Right lobe of liver (tissue), 4 donors: ENCODE results near the gene ZNF160.

ENCODE experiments used
- CTCF ChIP-seq, 4 donors: fragments of 200-600 bp in 3 of 4; fragments of 450-650 bp in 1 of 4; IDR thresholded peaks; one replicate each; pipeline versions ENCODE4 v1.5.1 to v1.8.0; 2016 to 2022; ENCODE audit warnings: antibody characterized with exemption in 4 of 4, mild to moderate bottlenecking in 2 of 4
- POLR2A ChIP-seq: fragments of 450-650 bp; IDR thresholded peaks from one replicate; pipeline ENCODE4 v1.6.1; 2017; ENCODE audit warnings: antibody characterized with exemption, mild to moderate bottlenecking
- donor health status: DM: no; HTN: no; CAD: no.
- donor health status: DM: no; HTN: no; CAD: no.
- donor health status: DM: no; HTN: yes; CAD: no.

DNA sequence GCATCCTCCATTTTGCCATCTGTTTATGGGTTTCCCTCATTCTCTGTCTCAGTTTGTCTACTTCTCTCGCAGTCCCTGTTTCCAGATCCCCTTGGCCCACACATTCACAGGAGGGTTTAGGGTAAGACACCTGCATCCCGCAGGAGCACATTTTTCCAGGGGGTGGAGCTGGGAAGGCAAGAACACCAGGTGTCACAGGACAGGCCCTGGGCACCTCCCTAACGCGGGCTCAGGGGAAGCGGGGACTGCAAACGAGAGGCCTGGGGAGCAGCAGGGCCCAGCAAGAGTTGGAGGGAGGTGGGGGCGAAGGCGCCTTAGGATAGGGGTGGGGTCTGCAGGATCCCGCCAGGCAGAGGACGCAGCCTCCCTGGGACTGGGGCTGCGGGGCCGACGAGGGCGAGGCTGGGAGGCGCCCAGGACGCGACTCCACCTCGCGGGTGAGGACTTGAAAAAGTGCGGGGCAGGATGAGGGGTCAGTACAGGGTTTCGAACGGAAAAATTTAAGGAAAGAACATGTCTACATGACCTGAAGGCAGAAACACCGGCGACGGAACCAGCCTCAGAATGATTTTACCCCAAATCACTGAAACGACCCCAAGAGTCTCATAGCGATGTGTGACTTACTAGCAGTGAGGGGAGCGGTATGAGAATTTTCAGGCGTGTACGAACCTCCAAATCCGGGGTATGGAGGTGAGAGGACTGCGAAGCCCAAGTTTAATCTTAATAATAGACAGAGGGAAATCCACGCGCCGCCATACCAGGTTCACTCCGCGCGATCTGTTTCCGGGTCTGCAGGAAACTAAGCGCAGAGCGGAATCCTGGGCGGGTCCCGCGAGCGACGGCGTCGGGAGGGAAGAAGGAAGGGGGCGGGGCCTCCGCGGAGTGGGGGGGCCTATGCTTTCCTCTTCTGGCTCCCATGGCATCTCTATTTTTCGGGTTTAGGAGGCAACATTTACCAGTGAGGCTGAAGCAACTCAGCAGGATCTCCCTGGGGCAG is 65.8 kb downstream of the ZNF160 start:
- TF ChIP-seq CTCF (IDR thresholded peaks at IDR 0.05), result no peak
- TF ChIP-seq POLR2A, result no peak
